HT1080 (cell line): ENCODE measurements around the gene SOX13. TPM values are rescaled to one million over a fixed set of nuclear protein-coding genes. Genes with fewer than 3 reads are reported as not detected.

ENCODE experiments used
- DNase-seq: peaks from one replicate; pipeline ENCODE4 v3.0.0-alpha.2; 2015; ENCODE audit warnings: low read depth
- total RNA-seq: library from RNA; depleted of rRNA; stranded (reverse); fragments of >200 nt; shearing (Covaris generic); gene quantifications from 2 replicates; pipeline ENCODE4 v1.2.3, GENCODE V29; 2014

SOX13 gene
- total RNA-seq, 1 experiment from 2014 or later = 7.9 TPM

- no peak for DNase-seq
Observed at GRCh38 chr1:204062106-204062505, 10.8 kb upstream of the SOX13 start.

- DNase-seq = peak; percentile 36
Observed at GRCh38 chr1:204065174-204065985, 7.5 kb upstream of the SOX13 start.

GRCh38 chr1:204065986-204066300, 7.0 kb upstream of the SOX13 start:
- no peak for DNase-seq

GRCh38 chr1:204067935-204068334, 5.0 kb upstream of the SOX13 start:
- no peak for DNase-seq

- DNase-seq = no peak
Observed at GRCh38 chr1:204069887-204070286, 3.0 kb upstream of the SOX13 start.

GRCh38 chr1:204070895-204071294, 2.0 kb upstream of the SOX13 start:
- no peak for DNase-seq

- peak; percentile 30 for DNase-seq
Observed at GRCh38 chr1:204073837-204074273, 940 bp downstream of the SOX13 start.

- DNase-seq = peak; percentile 48
Observed at GRCh38 chr1:204074274-204075138, 1.6 kb downstream of the SOX13 start.

GRCh38 chr1:204075139-204075521, 2.2 kb downstream of the SOX13 start:
- DNase-seq = no peak

- no peak for DNase-seq
Observed at GRCh38 chr1:204075890-204076846, 3.3 kb downstream of the SOX13 start.

GRCh38 chr1:204076891-204077290, 4.0 kb downstream of the SOX13 start:
- no peak for DNase-seq

- DNase-seq = no peak
Observed at GRCh38 chr1:204077979-204078696, 5.2 kb downstream of the SOX13 start.

GRCh38 chr1:204079608-204079999, 6.7 kb downstream of the SOX13 start:
- DNase-seq = peak; percentile 42

GRCh38 chr1:204080163-204080903, 7.4 kb downstream of the SOX13 start:
- DNase-seq = peak; percentile 72

GRCh38 chr1:204081164-204081790, 8.4 kb downstream of the SOX13 start:
- no peak for DNase-seq

GRCh38 chr1:204081791-204082513, 9.0 kb downstream of the SOX13 start:
- DNase-seq = no peak

- no peak for DNase-seq
Observed at GRCh38 chr1:204083491-204083890, 10.6 kb downstream of the SOX13 start.

GRCh38 chr1:204084247-204084772, 11.4 kb downstream of the SOX13 start:
- peak; percentile 8 for DNase-seq

- DNase-seq = no peak
Observed at GRCh38 chr1:204085876-204086275, 13.0 kb downstream of the SOX13 start.
